ENCODE measurements around the gene CXCR3. TPM values are rescaled to one million over a fixed set of nuclear protein-coding genes. Genes with fewer than 3 reads are reported as not detected.
A peak's percentile ranks its signal among the peaks of the same experiment; 100 is the strongest.
"Not testable (repeated sequence)": the region's sequence is repeated elsewhere in the genome, so short reads cannot be mapped to it uniquely, and the experiment has no call there.

The CXCR3 gene
- total RNA-seq, 1 donor from 2014 or later, result not detected

DNA sequence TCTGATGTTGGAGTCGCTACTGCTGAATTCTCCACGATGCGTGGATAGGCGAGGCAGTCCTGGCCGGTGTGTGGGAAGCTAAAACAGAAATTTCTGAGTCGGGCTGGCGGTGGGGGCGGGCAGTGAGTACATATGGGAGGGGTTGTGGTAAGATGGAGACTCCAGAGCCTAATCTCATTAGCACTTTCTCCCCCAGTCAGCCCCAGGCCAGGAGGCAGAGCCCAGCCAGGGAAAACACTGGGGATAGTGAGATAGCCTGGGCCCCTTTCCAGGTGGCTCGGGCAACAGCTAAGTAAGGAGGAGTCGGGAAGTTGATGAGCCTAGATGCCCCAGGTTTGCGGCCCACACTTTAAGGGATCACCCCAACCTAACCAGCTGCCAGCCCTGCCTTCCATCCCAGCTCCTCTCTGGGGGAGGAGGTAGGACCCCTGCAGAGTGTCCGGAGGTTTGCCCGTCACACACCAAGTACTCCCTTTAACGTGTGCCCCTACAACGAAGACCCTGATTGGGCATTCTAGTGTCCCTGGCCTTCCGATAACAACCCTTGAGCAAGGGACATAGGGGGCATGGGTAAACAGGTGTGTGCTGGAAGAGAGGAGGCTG lies 46.7 kb upstream of the CXCR3 start:
- H3K4me3 Mint-ChIP-seq (ENCODE audit: unreplicated experiment), result no peak overlapping the region
- DNase-seq (ENCODE audit: extremely low spot score, unreplicated experiment), result no peak
- H3K27ac Mint-ChIP-seq (ENCODE audit: unreplicated experiment), result no peak overlapping the region
- H3K27me3 Mint-ChIP-seq (ENCODE audit: unreplicated experiment), result no peaks in the 10 kb centered on the region
- no peaks in the 10 kb centered on the region for H3K4me1 Mint-ChIP-seq (ENCODE audit: unreplicated experiment)
- TF ChIP-seq, protein P1, sequence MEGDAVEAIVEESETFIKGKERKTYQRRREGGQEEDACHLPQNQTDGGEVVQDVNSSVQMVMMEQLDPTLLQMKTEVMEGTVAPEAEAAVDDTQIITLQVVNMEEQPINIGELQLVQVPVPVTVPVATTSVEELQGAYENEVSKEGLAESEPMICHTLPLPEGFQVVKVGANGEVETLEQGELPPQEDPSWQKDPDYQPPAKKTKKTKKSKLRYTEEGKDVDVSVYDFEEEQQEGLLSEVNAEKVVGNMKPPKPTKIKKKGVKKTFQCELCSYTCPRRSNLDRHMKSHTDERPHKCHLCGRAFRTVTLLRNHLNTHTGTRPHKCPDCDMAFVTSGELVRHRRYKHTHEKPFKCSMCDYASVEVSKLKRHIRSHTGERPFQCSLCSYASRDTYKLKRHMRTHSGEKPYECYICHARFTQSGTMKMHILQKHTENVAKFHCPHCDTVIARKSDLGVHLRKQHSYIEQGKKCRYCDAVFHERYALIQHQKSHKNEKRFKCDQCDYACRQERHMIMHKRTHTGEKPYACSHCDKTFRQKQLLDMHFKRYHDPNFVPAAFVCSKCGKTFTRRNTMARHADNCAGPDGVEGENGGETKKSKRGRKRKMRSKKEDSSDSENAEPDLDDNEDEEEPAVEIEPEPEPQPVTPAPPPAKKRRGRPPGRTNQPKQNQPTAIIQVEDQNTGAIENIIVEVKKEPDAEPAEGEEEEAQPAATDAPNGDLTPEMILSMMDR (IDR thresholded peaks at IDR 0.05), result no peak
- H3K36me3 Mint-ChIP-seq (ENCODE audit: unreplicated experiment), result no peaks in the 10 kb centered on the region
- no peaks in the 10 kb centered on the region for H3K9me3 Mint-ChIP-seq (ENCODE audit: unreplicated experiment)

DNA sequence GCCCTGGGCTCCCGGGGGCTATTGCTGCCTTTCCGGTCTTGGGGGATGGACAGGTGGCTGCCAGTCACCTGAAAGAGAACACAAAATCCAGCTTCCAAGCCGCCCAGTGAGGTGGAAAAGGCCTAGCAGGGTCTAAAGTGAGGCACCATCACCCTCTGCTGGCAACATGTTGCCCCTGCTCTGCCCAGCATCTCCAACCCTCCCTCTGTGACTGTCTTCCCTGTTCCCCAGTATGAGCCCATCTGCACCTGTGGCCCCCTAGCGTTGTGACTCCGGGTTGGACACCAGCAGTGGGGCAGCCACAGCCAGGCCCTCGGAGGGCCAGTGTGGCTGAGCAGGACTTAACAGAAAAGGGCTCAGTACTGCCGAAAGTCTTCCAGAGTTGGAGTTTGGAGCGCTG lies 45.9 kb upstream of the CXCR3 start:
- TF ChIP-seq, protein P1 (IDR thresholded peaks at IDR 0.05), result peak; percentile 41
- not testable (repeated sequence) for DNase-seq (ENCODE audit: extremely low spot score, unreplicated experiment); H3K4me1 Mint-ChIP-seq (ENCODE audit: unreplicated experiment); H3K27ac Mint-ChIP-seq (ENCODE audit: unreplicated experiment); H3K27me3 Mint-ChIP-seq (ENCODE audit: unreplicated experiment); H3K36me3 Mint-ChIP-seq (ENCODE audit: unreplicated experiment); H3K9me3 Mint-ChIP-seq (ENCODE audit: unreplicated experiment); H3K4me3 Mint-ChIP-seq (ENCODE audit: unreplicated experiment)

DNA sequence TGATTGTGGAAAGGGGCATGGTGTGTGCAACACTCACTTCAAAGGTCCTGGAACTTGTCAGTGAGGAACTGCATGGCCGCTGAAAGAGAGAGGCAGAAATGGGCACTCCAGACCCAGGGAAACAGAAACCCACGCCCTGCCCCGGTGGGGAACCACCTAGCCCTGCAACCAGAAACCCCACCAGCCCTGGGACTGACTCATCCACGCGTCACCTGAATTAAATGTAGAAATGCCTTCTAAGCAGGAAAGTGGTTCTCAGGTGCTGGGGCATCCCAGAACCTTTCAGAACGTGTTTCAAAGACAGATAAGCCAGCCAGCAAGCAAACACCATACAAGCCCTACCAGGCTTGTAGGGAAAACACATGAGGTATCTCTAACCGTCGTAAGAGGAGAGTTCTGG lies 44.9 kb upstream of the CXCR3 start:
- H3K36me3 Mint-ChIP-seq (ENCODE audit: unreplicated experiment); H3K27me3 Mint-ChIP-seq (ENCODE audit: unreplicated experiment); DNase-seq (ENCODE audit: extremely low spot score, unreplicated experiment); H3K4me3 Mint-ChIP-seq (ENCODE audit: unreplicated experiment); H3K9me3 Mint-ChIP-seq (ENCODE audit: unreplicated experiment); H3K4me1 Mint-ChIP-seq (ENCODE audit: unreplicated experiment); H3K27ac Mint-ChIP-seq (ENCODE audit: unreplicated experiment): not testable (repeated sequence)

DNA sequence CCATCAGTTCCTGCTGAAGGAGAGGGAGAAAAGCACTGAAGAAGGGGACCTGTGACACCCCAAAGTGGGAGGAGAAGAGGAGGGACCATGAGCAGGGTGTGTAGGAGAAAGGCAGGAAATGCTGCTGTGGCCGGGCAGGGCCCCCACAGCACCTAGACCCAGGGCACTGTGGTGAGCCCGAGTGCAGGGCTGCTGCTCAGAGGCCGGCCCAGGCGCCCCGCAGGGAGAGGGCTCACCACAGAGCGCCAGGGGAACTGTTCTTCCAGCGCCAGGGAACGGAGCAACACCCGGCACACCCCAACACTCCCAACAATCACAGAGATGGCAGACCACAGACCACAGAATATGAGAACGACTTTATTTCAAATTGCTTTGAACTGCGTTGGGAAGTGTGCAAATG lies 44.3 kb upstream of the CXCR3 start:
- not testable (repeated sequence) for H3K4me1 Mint-ChIP-seq (ENCODE audit: unreplicated experiment); H3K9me3 Mint-ChIP-seq (ENCODE audit: unreplicated experiment); H3K36me3 Mint-ChIP-seq (ENCODE audit: unreplicated experiment); DNase-seq (ENCODE audit: extremely low spot score, unreplicated experiment); H3K27me3 Mint-ChIP-seq (ENCODE audit: unreplicated experiment); H3K4me3 Mint-ChIP-seq (ENCODE audit: unreplicated experiment); H3K27ac Mint-ChIP-seq (ENCODE audit: unreplicated experiment)

DNA sequence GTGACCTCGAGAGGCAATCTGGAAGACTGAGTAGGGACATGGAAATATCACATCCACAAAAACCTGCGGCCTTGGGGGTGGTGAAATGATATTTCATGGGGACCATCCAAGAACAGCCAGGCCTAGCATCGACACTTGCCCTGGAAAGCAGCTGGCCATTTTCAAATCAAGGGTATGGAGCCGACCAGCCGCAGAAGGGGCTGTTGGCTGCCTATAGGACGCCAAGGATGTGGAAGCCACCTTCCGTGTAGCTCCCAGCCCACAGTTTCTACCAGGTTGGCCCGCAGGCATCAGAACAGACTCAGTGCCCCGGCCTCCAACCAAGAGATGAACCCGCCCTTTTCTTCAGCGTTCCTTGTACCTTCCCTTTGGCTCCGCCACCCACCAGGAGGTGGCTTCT lies 43.6 kb upstream of the CXCR3 start:
- H3K27ac Mint-ChIP-seq (ENCODE audit: unreplicated experiment), result no peak overlapping the region
- no peaks in the 10 kb centered on the region for H3K4me1 Mint-ChIP-seq (ENCODE audit: unreplicated experiment)
- H3K36me3 Mint-ChIP-seq (ENCODE audit: unreplicated experiment), result no peaks in the 10 kb centered on the region
- H3K27me3 Mint-ChIP-seq (ENCODE audit: unreplicated experiment), result no peaks in the 10 kb centered on the region
- no peak for DNase-seq (ENCODE audit: extremely low spot score, unreplicated experiment)
- H3K9me3 Mint-ChIP-seq (ENCODE audit: unreplicated experiment), result peaks cover 3% of the 10 kb centered on the region
- H3K4me3 Mint-ChIP-seq (ENCODE audit: unreplicated experiment), result no peak overlapping the region
- TF ChIP-seq, protein P1 (IDR thresholded peaks at IDR 0.05), result no peak

DNA sequence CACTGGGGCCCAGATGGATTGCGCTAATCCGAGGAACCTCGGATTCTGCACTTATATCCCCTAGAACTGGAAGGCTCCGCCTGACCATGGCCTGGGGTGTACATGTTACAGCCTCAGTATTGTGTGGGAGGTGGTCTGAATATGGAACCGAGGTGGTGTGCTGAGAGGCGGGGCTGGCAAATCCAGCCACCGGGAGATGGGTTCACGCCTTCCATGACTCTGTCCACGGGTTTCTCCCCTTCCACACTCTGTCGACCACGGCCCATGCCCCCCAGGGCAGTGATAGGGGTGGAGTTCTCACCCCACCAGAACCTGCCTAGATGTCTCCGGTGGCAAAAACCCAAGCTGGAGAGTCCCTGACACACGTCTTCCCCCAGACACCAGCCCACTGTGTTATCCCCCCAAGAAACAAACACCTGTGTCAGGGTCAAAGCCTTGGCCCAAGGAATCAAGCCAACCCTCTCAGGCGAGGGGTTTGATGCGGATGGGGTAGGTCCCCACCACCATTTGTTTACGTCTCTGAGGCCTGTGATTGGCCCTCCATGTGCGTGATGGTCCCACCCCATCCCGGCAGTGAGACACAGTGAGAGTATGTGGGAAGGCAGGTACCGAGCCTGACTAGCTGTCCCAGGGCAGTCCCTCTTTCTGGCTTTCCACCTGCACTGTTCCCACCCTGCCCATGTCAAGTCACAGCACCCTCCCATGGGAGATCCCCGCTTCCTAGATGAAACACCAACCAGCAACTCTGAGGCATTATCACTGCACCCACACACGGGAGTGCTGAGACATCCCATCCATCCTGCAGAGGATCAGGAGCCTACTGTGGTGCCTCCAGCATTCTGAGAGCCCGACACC lies 42.5 kb upstream of the CXCR3 start:
- Mint-ChIP-seq H3K9me3 (ENCODE audit: unreplicated experiment) (peaks cover 7% of the 10 kb centered on the region), H3K4me3 (ENCODE audit: unreplicated experiment) (no peak overlapping the region), H3K27me3 (ENCODE audit: unreplicated experiment) (no peaks in the 10 kb centered on the region), H3K4me1 (ENCODE audit: unreplicated experiment) (no peaks in the 10 kb centered on the region), H3K36me3 (ENCODE audit: unreplicated experiment) (no peaks in the 10 kb centered on the region), H3K27ac (ENCODE audit: unreplicated experiment) (no peak overlapping the region)
- no peak for DNase-seq (ENCODE audit: extremely low spot score, unreplicated experiment)
- TF ChIP-seq, protein P1 (IDR thresholded peaks at IDR 0.05), result no peak

Data from osteocyte (in vitro differentiated cells).